A549 (cell line): Measurements from ENCODE around the gene TSPYL1. TPM values are rescaled to one million over a fixed set of nuclear protein-coding genes. Genes with fewer than 3 reads are reported as not detected.
A peak's percentile ranks its signal among the peaks of the same experiment; 100 is the strongest.

Experiments
- ATAC-seq, 2 experiments: fragments of 200-7000 bp in 1 of 2; fragments of >200 bp in 1 of 2; cut with Nextera tagmentation in 1 of 2; cut with Tn5 transposase in 1 of 2; 3 replicates each; pipeline versions ENCODE4 v1.8.0 to v1.9.1; 2018 to 2020; ENCODE audit warnings: mild to moderate bottlenecking in 1 of 2, moderate library complexity in 1 of 2
- CTCF ChIA-PET: fragments of 300-600 bp; sonication (Branson Sonifier 250); formaldehyde crosslinking; extraction: SDS; loops from one replicate; lab custom pipeline; 2021; ENCODE audit warnings: antibody characterized with exemption, inconsistent platforms; lab: Yijun Ruan, JAX
- POLR2A ChIA-PET: fragments of 350-600 bp; formaldehyde crosslinking; extraction: SDS; loops from one replicate; lab custom pipeline; 2021; ENCODE audit warnings: antibody characterized with exemption, inconsistent platforms; lab: Yijun Ruan, JAX
- DNase-seq, 2 experiments: peaks; one replicate each; pipeline versions ENCODE4 v3.0.0 to v3.0.0-alpha.2; 2011 to 2016; ENCODE audit warnings: low read depth in 1 of 2, low spot score in 1 of 2
- FAIRE-seq: peaks from 2 replicates; lab custom pipeline; 2011; peaks lifted over from hg19 to GRCh38; lab: Jason Lieb, UNC
- H3K27ac ChIP-seq, 2 experiments: fragments of >200 bp; sonication (Bioruptor Twin); formaldehyde crosslinking; 3 replicates each; pipeline ENCODE4 v1.5.1; 2016 to 2017
- H3K4me1 ChIP-seq: fragments of >200 bp; sonication (Bioruptor Twin); formaldehyde crosslinking; 3 replicates; pipeline ENCODE4 v1.6.1; 2016
- H3K4me2 ChIP-seq: fragments of >200 bp; sonication (Bioruptor Twin); formaldehyde crosslinking; 3 replicates; pipeline ENCODE4 v1.6.1; 2016
- H3K4me3 ChIP-seq: fragments of >200 bp; sonication (Bioruptor Twin); formaldehyde crosslinking; 3 replicates; pipeline ENCODE4 v1.5.1; 2016
- H3K9me3 ChIP-seq: fragments of >200 bp; sonication (Bioruptor Twin); formaldehyde crosslinking; 3 replicates; pipeline ENCODE4 v1.6.1; 2016
- CBX8 ChIP-seq: fragments of 200-600 bp; sonication (generic); IDR thresholded peaks from 2 replicates; pipeline ENCODE4 v1.6.1; 2016
- EP300 ChIP-seq, 2 experiments: fragments of >200 bp; sonication (Bioruptor Twin); formaldehyde crosslinking; IDR thresholded peaks; 2 replicates in 1 of 2; 3 replicates in 1 of 2; pipeline ENCODE4 v1.6.1; 2016 to 2017
- HOXB5 ChIP-seq: fragments of 250-450 bp; sonication (Bioruptor Pico); IDR thresholded peaks from 2 replicates; pipeline ENCODE4 v1.5.0; 2020; ENCODE audit warnings: mild to moderate bottlenecking, moderate library complexity
- JUNB ChIP-seq: fragments of >200 bp; sonication (Bioruptor Twin); formaldehyde crosslinking; IDR thresholded peaks from 2 replicates; pipeline ENCODE4 v1.6.1; 2016
- POLR2A ChIP-seq: IDR thresholded peaks from 2 replicates; pipeline ENCODE4 v1.6.1; 2012; ENCODE audit warnings: mild to moderate bottlenecking, low read length
- POLR2AphosphoS2 ChIP-seq: conservative IDR thresholded peaks from 2 replicates; pipeline ENCODE4 v1.6.1; 2012; ENCODE audit warnings: low read length, improper control_type of control experiment, inconsistent platforms
- RAD21 ChIP-seq, 2 experiments: fragments of >200 bp in 1 of 2; sonication (Bioruptor Twin) in 1 of 2; formaldehyde crosslinking in 1 of 2; IDR thresholded peaks in 1 of 2; conservative IDR thresholded peaks in 1 of 2; 2 replicates in 1 of 2; 3 replicates in 1 of 2; pipeline ENCODE4 v1.6.1; 2012 to 2018; ENCODE audit warnings: inconsistent platforms in 1 of 2
- SMC3 ChIP-seq: fragments of >200 bp; sonication (Bioruptor Twin); formaldehyde crosslinking; IDR thresholded peaks from 3 replicates; pipeline ENCODE4 v1.6.1; 2018; ENCODE audit warnings: inconsistent platforms
- TP53 ChIP-seq: fragments of 250-450 bp; sonication (Bioruptor Pico); IDR thresholded peaks from 2 replicates; pipeline ENCODE4 v1.5.0; 2021; ENCODE audit warnings: mild to moderate bottlenecking, moderate library complexity
- ZSCAN20 ChIP-seq: fragments of 250-450 bp; sonication (Bioruptor Pico); IDR thresholded peaks from 2 replicates; pipeline ENCODE4 v1.8.0; 2022; ENCODE audit warnings: mild to moderate bottlenecking, moderate library complexity
- WGBS: methylation state at CpG from one replicate; pipeline ENCODE4 v1.1.6; 2017; ENCODE audit errors: missing lambda C conversion rate; 5-methylcytosine and 5-hydroxymethylcytosine counted together
- polyA plus RNA-seq, 4 experiments: library from polyadenylated mRNA; depleted of rRNA in 3 of 4; stranded (reverse); fragments of >200 nt; fragmentation: RNase III in 1 of 4; extraction: RNeasy Plus Mini Kit Qiagen cat#74134 plus additional on column Dnase treatment in 1 of 4; gene quantifications; 2 replicates in 3 of 4; 3 replicates in 1 of 4; pipeline ENCODE4 v1.2.3, GENCODE V29; 2011 to 2017
- TF ChIP-seq, protein P1 (sequence below): fragments of >200 bp; sonication (Bioruptor Twin); formaldehyde crosslinking; IDR thresholded peaks from 3 replicates; pipeline ENCODE4 v1.5.1; 2016
- TF ChIP-seq, protein P2 (sequence below): fragments of 200-600 bp; sonication (generic); IDR thresholded peaks from 2 replicates; pipeline ENCODE4 v1.6.1; 2016; ENCODE audit warnings: antibody characterized with exemption, mild to moderate bottlenecking, moderate library complexity
- TF ChIP-seq, protein P3 (sequence below): fragments of >200 bp; sonication (Bioruptor Twin); formaldehyde crosslinking; IDR thresholded peaks from 2 replicates; pipeline ENCODE4 v1.6.1; 2016
- TF ChIP-seq, protein P4 (sequence below): fragments of 450-650 bp; IDR thresholded peaks from 2 replicates; pipeline ENCODE4 v1.6.1; 2014; ENCODE audit warnings: antibody characterized with exemption

TSPYL1 gene
- polyA plus RNA-seq, 2 of the 4 experiments (the other 2 are of a cell fraction) = 31.8 to 32.5 TPM

DNA sequence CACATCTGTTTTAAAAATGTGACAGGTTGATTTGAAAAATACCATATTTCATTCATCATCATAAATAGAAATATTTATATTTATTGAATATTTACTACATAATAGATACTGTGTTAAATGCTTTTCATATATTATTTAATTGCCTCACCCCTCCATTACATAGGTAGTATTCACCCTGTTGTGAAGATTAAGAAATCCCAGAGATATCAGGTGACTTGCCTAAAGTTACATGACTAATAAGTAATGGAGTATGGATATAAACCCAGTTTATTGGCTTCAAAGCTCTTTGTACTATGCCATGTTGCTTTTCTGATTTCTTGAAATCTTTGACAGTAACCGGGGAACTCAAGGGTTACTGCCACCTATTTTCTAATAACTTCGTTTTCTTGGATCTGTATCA lies 10.1 kb upstream of the TSPYL1 start:
- Histone ChIP-seq H3K9me3 (no peaks in the 10 kb centered on the region), H3K4me2 (no peak overlapping the region), H3K4me3 (no peak overlapping the region), H3K27ac (no peak overlapping the region), H3K4me1 (no peaks in the 10 kb centered on the region)
- ATAC-seq (no peak), FAIRE-seq (no peak), DNase-seq (no peak)
- 50% methylated on average over 2 of the region's 2 CpGs for WGBS
- CTCF ChIA-PET = interaction anchor here (3.0 to 3.3 kb wide), 2 partner anchors 22 to 244 kb away, joined by 17 to 34 read pairs; no protein-coding TSS in a partner anchor
- no peak for TF ChIP-seq POLR2A
- TF ChIP-seq, protein P1, sequence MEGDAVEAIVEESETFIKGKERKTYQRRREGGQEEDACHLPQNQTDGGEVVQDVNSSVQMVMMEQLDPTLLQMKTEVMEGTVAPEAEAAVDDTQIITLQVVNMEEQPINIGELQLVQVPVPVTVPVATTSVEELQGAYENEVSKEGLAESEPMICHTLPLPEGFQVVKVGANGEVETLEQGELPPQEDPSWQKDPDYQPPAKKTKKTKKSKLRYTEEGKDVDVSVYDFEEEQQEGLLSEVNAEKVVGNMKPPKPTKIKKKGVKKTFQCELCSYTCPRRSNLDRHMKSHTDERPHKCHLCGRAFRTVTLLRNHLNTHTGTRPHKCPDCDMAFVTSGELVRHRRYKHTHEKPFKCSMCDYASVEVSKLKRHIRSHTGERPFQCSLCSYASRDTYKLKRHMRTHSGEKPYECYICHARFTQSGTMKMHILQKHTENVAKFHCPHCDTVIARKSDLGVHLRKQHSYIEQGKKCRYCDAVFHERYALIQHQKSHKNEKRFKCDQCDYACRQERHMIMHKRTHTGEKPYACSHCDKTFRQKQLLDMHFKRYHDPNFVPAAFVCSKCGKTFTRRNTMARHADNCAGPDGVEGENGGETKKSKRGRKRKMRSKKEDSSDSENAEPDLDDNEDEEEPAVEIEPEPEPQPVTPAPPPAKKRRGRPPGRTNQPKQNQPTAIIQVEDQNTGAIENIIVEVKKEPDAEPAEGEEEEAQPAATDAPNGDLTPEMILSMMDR = no peak
- TF ChIP-seq ZSCAN20 (CRISPR knock-in tag) = no peak
- no peak for TF ChIP-seq POLR2AphosphoS2
- no peak for TF ChIP-seq HOXB5 (CRISPR knock-in tag)
- TF ChIP-seq, protein P2, sequence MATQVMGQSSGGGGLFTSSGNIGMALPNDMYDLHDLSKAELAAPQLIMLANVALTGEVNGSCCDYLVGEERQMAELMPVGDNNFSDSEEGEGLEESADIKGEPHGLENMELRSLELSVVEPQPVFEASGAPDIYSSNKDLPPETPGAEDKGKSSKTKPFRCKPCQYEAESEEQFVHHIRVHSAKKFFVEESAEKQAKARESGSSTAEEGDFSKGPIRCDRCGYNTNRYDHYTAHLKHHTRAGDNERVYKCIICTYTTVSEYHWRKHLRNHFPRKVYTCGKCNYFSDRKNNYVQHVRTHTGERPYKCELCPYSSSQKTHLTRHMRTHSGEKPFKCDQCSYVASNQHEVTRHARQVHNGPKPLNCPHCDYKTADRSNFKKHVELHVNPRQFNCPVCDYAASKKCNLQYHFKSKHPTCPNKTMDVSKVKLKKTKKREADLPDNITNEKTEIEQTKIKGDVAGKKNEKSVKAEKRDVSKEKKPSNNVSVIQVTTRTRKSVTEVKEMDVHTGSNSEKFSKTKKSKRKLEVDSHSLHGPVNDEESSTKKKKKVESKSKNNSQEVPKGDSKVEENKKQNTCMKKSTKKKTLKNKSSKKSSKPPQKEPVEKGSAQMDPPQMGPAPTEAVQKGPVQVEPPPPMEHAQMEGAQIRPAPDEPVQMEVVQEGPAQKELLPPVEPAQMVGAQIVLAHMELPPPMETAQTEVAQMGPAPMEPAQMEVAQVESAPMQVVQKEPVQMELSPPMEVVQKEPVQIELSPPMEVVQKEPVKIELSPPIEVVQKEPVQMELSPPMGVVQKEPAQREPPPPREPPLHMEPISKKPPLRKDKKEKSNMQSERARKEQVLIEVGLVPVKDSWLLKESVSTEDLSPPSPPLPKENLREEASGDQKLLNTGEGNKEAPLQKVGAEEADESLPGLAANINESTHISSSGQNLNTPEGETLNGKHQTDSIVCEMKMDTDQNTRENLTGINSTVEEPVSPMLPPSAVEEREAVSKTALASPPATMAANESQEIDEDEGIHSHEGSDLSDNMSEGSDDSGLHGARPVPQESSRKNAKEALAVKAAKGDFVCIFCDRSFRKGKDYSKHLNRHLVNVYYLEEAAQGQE = no peak
- TF ChIP-seq, protein P3, sequence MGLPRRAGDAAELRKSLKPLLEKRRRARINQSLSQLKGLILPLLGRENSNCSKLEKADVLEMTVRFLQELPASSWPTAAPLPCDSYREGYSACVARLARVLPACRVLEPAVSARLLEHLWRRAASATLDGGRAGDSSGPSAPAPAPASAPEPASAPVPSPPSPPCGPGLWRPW = no peak
- TF ChIP-seq TP53 (CRISPR knock-in tag) = no peak
- no peak for TF ChIP-seq CBX8
- POLR2A ChIA-PET = no interaction called here

DNA sequence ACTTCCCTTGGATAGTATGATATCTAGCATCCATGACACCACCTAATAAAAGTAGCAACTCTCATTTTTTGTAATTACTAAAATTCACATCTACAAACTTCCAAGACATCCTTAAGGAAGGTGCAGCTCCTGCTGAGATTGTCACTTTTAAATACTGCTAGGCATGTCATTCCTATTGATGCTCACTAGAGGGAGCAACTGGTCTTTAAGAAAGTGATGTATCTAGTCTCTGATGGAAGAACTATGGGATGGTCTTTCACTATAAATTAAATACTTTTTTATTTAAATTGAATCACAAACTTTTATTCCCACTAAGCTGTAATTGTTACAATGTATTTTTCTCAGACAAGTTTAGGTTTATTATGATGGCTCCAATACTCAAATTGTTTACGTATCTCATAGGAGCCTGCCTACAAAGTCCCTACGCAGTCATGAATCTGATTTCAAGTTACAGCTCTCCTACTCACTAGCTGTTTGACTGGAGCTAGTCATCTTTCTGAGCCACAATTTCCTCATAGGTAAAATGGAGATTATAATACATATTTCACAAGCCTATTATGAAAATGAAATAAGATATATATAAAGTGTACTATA lies 8.1 kb upstream of the TSPYL1 start:
- ChIA-PET CTCF (interaction anchor here (0.6 to 3.3 kb wide), 49 partner anchors 9 to 329 kb away, joined by 3 to 34 read pairs (median 4); partner anchors contain the start of genes CALHM4, DSE, RSPH4A and RWDD1), POLR2A (interaction anchor here (1.7 to 1.8 kb wide), 2 partner anchors 8 to 84 kb away, joined by 5 to 6 read pairs; partner anchors contain the start of gene TSPYL1)
- Histone ChIP-seq H3K27ac (no peak overlapping the region), H3K4me1 (no peaks in the 10 kb centered on the region), H3K4me3 (no peak overlapping the region), H3K9me3 (no peaks in the 10 kb centered on the region), H3K4me2 (no peak overlapping the region)
- WGBS = 93% methylated on average over 2 of the region's 2 CpGs
- FAIRE-seq = no peak
- peak in 1 of 2 experiments; percentile 61 for DNase-seq
- TF ChIP-seq EP300 (IDR thresholded peaks at IDR 0.05) (no peak), SMC3 (peak; percentile 76), RAD21 (conservative IDR thresholded peaks at IDR 0.05 in 1 of 2, IDR thresholded peaks at IDR 0.05 in 1 of 2) (peak; percentile 76 to 78), JUNB (no peak)
- TF ChIP-seq, protein P1 = peak; percentile 81
- TF ChIP-seq, protein P4, sequence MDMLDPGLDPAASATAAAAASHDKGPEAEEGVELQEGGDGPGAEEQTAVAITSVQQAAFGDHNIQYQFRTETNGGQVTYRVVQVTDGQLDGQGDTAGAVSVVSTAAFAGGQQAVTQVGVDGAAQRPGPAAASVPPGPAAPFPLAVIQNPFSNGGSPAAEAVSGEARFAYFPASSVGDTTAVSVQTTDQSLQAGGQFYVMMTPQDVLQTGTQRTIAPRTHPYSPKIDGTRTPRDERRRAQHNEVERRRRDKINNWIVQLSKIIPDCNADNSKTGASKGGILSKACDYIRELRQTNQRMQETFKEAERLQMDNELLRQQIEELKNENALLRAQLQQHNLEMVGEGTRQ = no peak
- peak; percentile 56 to 86; a peak in 4 of 6 replicates for ATAC-seq
